Measurements from ENCODE around the gene CGB2. TPM values are rescaled to one million over a fixed set of nuclear protein-coding genes. Genes with fewer than 3 reads are reported as not detected.
"Not testable (repeated sequence)": the region's sequence is repeated elsewhere in the genome, so short reads cannot be mapped to it uniquely, and the experiment has no call there.

The CGB2 gene
- total and polyA plus RNA-seq, 8 donors = not detected

DNA sequence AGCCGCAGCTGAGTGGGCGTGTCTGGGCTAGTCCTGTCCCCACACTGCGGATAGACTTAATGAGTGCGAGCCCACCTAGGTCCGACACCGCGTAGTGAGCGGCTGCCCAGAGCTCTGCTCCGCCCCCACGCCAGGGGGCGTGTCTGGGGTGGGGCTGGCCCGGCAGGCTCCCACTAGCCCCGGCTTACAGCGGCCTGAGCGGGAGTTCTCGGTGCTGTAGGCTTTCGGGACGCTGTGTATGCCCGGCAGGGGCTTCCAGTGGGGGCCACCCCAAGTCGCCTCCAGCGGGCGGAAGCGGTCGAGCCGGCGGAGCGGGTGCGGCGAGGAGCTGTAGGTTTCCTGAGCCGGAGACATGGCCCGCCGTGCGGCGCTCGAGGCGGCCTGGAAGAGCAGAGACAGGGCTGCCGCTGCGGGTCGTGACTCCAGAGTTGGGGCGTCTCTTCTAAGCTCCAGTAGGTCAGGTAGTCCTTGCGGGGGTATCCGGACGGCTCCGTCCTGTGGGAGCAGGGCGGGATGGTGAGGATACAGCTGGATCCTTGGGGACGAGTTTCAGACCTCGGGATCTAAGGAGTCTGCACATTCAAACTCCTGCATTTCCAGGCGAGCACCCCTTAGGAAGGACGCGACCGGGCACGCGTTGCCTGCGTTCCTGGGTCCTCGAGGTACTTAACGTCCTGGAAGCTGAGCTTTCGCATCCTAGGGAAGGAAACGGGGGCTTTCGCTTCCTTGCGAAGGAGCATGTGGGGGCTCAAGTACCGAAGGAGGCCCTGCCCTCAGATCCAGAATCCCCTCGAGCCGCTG is 24.6 kb downstream of the CGB2 start:
- WGBS, 2 donors = 1% methylated on average over 61 to 63 of the region's 63 CpGs
- DNase-seq = peak; percentile 36 to 87 (median 61)

DNA sequence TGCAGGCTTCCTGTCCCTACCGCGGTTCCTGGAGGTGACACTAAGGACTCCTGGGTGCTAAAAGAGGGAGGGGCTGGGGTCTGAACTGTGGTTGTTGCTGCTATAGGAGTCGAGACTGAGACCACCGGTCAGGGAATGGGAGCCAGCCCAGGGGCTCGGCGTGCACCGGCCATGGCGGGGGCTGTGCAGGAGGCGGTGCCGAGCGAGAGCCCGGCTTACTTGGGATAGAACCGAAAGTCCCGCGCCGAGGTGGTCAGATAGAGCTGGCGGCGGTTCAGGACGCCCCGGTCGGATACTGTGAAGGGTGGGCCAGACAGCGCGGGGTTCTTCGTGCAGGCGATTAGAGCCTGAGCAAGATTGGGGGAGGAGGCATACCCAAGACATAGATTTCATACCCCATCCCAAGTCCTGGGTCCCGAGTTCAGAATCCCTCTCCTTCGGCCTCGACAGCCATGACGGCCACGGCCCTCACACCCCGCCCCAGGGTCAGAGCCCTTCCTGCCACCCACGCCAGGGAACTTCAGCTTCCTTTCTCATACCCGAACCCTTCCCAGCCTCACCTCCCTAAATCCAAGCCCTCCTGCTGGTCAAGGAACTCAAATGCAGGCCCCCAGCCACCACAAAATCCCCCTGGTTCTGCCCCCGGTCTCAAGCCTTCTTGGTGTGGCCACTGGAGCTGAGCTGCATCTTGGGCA is 25.4 kb downstream of the CGB2 start:
- H3K27ac ChIP-seq; H3K27me3 ChIP-seq; FAIRE-seq; H3K4me1 ChIP-seq; intact Hi-C loops (cut with DNase I); H3K36me3 ChIP-seq; H3K9me3 ChIP-seq: not testable (repeated sequence)
- peak overlapping the region in 3 of 4 donors; percentile 26 to 67 (median 47) for H3K4me3 ChIP-seq
- WGBS, 2 donors = 6 to 8% methylated on average over 33 to 34 of the region's 34 CpGs
- ATAC-seq (peak; percentile 11 to 44 (median 28)), DNase-seq (peak in 1 of 6 donors; percentile 47)

More for the DNA sequence above, 24.6 kb downstream of the CGB2 start:
- Histone ChIP-seq H3K4me3 (peak overlapping the region; percentile 26 to 67 (median 44)), H3K4me1 (peaks cover 0 to 5% (median 0%) of the 10 kb centered on the region in 3 donors), H3K27ac (no peak overlapping the region), H3K9me3 (no peaks in the 10 kb centered on the region), H3K36me3 (no peaks in the 10 kb centered on the region), H3K27me3 (no peaks in the 10 kb centered on the region)
- TF ChIP-seq, protein P1, sequence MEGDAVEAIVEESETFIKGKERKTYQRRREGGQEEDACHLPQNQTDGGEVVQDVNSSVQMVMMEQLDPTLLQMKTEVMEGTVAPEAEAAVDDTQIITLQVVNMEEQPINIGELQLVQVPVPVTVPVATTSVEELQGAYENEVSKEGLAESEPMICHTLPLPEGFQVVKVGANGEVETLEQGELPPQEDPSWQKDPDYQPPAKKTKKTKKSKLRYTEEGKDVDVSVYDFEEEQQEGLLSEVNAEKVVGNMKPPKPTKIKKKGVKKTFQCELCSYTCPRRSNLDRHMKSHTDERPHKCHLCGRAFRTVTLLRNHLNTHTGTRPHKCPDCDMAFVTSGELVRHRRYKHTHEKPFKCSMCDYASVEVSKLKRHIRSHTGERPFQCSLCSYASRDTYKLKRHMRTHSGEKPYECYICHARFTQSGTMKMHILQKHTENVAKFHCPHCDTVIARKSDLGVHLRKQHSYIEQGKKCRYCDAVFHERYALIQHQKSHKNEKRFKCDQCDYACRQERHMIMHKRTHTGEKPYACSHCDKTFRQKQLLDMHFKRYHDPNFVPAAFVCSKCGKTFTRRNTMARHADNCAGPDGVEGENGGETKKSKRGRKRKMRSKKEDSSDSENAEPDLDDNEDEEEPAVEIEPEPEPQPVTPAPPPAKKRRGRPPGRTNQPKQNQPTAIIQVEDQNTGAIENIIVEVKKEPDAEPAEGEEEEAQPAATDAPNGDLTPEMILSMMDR (IDR thresholded peaks at IDR 0.05) = no peak
- intact Hi-C loops (cut with DNase I) = no loop called here
- ATAC-seq (peak; percentile 78 to 93 (median 88)), FAIRE-seq (no peak)

DNA sequence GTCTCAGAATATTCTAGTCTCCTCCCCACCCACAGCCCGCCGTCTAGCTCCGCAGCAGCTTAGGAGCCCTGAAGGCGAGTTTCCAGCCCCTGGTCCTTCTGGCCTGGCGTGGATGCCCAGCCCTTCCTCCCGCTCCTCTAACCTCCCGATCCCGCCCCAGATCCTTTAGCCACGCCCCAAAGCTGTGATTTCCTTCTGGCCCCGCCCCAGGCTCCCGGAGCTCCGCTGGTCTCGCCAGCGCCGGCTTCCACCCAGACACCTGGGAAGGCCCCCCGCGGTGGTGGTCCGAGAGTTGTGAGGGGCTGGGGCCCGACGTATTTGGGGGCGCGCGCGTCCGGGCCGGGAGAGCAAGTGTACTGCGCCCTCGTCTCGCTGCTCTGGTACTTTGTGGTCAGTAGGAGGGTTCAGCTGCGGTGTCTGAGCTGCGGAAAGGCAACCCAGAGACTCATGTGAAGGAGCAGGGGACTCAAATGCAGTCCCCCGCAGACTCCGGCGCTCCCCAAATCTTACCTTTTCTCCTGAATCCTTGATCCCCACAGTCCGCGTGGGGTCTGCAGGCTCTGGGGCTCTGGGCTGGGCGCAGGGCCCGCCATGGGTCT is 26.0 kb downstream of the CGB2 start, which contains the start of gene CGB7:
CGB7 (minus strand) TSS at position 114 of the 599 bp plus-strand sequence. CDS start 2,374 bp downstream, outside the sequence.
- Histone ChIP-seq H3K36me3 (no peaks in the 10 kb centered on the region), H3K27ac (no peak within 1 kb of the TSS), H3K4me1 (peaks cover 0 to 5% (median 0%) of the 10 kb centered on the region in 3 donors), H3K9me3 (no peaks in the 10 kb centered on the region), H3K27me3 (no peaks in the 10 kb centered on the region), H3K4me3 (peak within 1 kb of the TSS in 3 of 4 donors; percentile 26 to 67 (median 47))
- DNase-seq = peak; percentile 64 to 89 (median 82)
- ATAC-seq = peak; percentile 80 to 85 (median 85)
- WGBS, 2 donors = 2 to 4% methylated on average over 32 to 38 of the region's 38 CpGs
- intact Hi-C loops (cut with DNase I) = no loop called here
- TF ChIP-seq, protein P1 (IDR thresholded peaks at IDR 0.05) = no peak
- no peak for FAIRE-seq

DNA sequence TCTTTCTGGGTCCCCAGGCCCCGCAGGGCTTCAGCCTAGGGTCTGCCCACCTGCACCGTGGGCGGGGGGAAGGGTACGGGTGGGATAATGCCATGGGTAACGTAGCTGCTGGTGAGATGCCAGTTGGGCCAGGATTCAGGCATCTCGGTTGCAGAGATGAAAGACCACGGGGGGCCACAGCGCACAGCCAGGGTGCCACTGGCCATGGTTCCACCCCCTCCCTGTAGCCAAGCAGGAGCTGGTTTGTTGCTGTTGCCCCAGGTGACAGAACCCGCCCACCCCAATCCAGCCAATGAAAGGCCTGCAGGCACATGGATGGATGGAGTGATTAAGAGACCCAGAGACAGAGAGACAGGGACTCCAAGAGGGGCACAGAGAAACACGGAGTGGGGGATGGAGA is 26.9 kb downstream of the CGB2 start:
- FAIRE-seq (no peak), ATAC-seq (no peak)

More for the DNA sequence above, 26.9 kb downstream of the CGB2 start:
- Histone ChIP-seq H3K4me1 (peaks cover 0 to 5% (median 0%) of the 10 kb centered on the region in 3 donors), H3K27ac (no peak overlapping the region), H3K36me3 (no peaks in the 10 kb centered on the region), H3K27me3 (no peaks in the 10 kb centered on the region), H3K9me3 (no peaks in the 10 kb centered on the region), H3K4me3 (no peak overlapping the region)
- 42 to 43% methylated on average over 10 of the region's 10 CpGs for WGBS, 2 donors
- intact Hi-C loops (cut with DNase I) = no loop called here
- DNase-seq = peak in 1 of 6 donors; percentile 47
- TF ChIP-seq, protein P1 (IDR thresholded peaks at IDR 0.05) = no peak

Measured in pancreas (tissue), 10 donors.